Peyer's patch (tissue), 4 donors: Measurements from ENCODE around the gene NUDT9. TPM values are rescaled to one million over a fixed set of nuclear protein-coding genes. Genes with fewer than 3 reads are reported as not detected.
"Not testable (repeated sequence)": the region's sequence is repeated elsewhere in the genome, so short reads cannot be mapped to it uniquely, and the experiment has no call there.

Experiments used
- DNase-seq, 3 donors: peaks; one replicate each; pipeline ENCODE4 v3.0.0-alpha.2; 2017 to 2019
- H3K27ac ChIP-seq, 4 donors: fragments of 200-600 bp; sonication (generic); one replicate each; pipeline ENCODE4 v1.5.1; 2016 to 2019
- H3K27me3 ChIP-seq, 2 donors: fragments of 200-600 bp; sonication (generic); one replicate each; pipeline ENCODE4 v1.5.1; 2019
- H3K36me3 ChIP-seq, 3 donors: fragments of 200-600 bp; sonication (generic); one replicate each; pipeline ENCODE4 v1.5.1; 2016 to 2019
- H3K4me1 ChIP-seq, 4 donors: fragments of 200-600 bp; sonication (generic); one replicate each; pipeline ENCODE4 v1.5.1; 2016 to 2019
- H3K4me3 ChIP-seq, 4 donors: fragments of 200-600 bp; sonication (generic); 1 replicate in 3 of 4; 2 replicates in 1 of 4; pipeline ENCODE4 v1.5.1; 2016 to 2019; ENCODE audit warnings: mild to moderate bottlenecking in 1 of 4
- H3K9me3 ChIP-seq, 4 donors: fragments of 200-600 bp; sonication (generic); one replicate each; pipeline ENCODE4 v1.5.1; 2016 to 2019; ENCODE audit warnings: mild to moderate bottlenecking in 1 of 4
- CTCF ChIP-seq, 6 experiments: fragments of 450-650 bp in 4 of 6; fragments of 200-600 bp in 2 of 6; sonication (generic) in 1 of 6; IDR thresholded peaks; one replicate each; pipeline ENCODE4 v1.5.1; 2017 to 2019; ENCODE audit warnings: antibody characterized with exemption in 6 of 6, mild to moderate bottlenecking in 3 of 6, moderate library complexity in 1 of 6
- POLR2A ChIP-seq, 2 donors: fragments of 450-650 bp; IDR thresholded peaks; one replicate each; pipeline ENCODE4 v1.5.1; 2017; ENCODE audit warnings: antibody characterized with exemption in 2 of 2, mild to moderate bottlenecking in 2 of 2, moderate library complexity in 2 of 2
- total RNA-seq, 4 donors: library from RNA; depleted of rRNA; stranded (reverse); fragments of >200 nt; gene quantifications; one replicate each; pipeline ENCODE4 v1.1.0, GENCODE V29; 2016

The NUDT9 gene
- total RNA-seq, 4 donors from 2014 or later = 11.6 to 47.1 (median 37.8) TPM

GRCh38 chr4:87423317-87424098 lies 1.1 kb downstream of the NUDT9 start:
- Histone ChIP-seq H3K36me3 (no peaks in the 10 kb centered on the region), H3K27me3 (no peaks in the 10 kb centered on the region), H3K4me3 (peak overlapping the region; percentile 55 to 71 (median 70)), H3K9me3 (no peaks in the 10 kb centered on the region), H3K4me1 (peaks cover 0 to 49% (median 13%) of the 10 kb centered on the region in 4 donors), H3K27ac (peak overlapping the region in 3 of 4 donors; percentile 82 to 93 (median 90))
- DNase-seq = no peak
- TF ChIP-seq CTCF (IDR thresholded peaks at IDR 0.05) (peak in 1 of 6 experiments; percentile 18), POLR2A (IDR thresholded peaks at IDR 0.05) (no peak)

GRCh38 chr4:87424099-87424543 lies 1.7 kb downstream of the NUDT9 start:
- H3K9me3 ChIP-seq, DNase-seq, H3K36me3 ChIP-seq, H3K27me3 ChIP-seq: not testable (repeated sequence)
- peak overlapping the region in 2 of 4 donors; percentile 55 to 70 for H3K4me3 ChIP-seq
- H3K27ac ChIP-seq = peak overlapping the region in 1 of 4 donors; percentile 35
- peaks cover 0 to 49% (median 13%) of the 10 kb centered on the region in 4 donors for H3K4me1 ChIP-seq

DNA sequence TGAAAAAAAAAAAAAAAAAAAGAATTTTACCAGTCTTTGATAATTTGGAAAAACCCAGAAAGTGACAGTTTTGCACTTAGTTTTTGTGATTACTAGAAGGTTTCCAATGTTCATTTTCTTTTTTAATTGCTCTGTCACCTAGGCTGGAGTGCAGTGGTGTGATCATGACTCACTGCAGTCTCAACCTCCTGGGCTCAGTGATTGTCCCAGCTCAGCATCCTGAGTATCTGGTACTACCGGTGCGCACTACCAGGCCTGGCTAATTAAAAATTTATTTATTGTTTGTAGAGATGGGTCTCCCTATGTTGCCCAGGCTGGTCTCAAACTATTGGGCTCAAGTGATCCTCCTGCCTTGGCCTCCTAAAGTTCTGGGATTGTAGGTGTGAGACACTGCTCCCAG lies 3.3 kb downstream of the NUDT9 start:
- Histone ChIP-seq H3K27me3 (no peaks in the 10 kb centered on the region), H3K27ac (no peak overlapping the region), H3K9me3 (no peaks in the 10 kb centered on the region), H3K4me3 (no peak overlapping the region), H3K4me1 (peaks cover 0 to 39% (median 13%) of the 10 kb centered on the region in 4 donors), H3K36me3 (no peaks in the 10 kb centered on the region)
- DNase-seq = no peak
- no peak for TF ChIP-seq POLR2A (IDR thresholded peaks at IDR 0.05)

DNA sequence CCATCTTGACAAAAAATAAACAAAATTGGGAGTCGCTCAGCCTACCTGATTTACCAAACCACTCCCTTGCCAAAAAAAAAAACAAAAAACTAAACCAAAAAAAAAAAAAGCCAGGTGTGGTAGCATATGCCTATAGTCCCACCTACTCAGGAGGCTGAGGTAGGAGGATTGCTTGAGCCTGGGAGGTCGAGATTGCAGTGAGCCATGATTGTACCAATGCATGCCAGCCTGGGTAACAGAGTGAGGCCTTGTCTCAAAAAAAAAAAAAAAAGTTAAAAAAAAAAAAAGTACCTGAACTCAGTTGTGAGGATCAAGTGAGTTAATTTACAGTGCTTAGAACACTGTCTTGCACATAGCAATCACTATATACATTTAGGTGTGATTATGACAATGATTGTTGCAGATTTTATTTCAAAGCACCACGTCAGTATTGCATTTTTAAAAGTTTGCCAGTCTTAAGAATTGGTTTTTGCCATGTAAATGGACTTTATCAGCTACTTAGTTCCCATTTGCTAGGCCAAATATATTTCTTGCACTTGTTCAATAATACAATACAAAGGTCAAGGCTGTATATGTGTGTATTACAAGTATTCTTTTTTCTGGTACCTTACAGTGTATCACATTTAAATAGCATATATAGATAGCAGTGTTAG lies 4.6 kb downstream of the NUDT9 start:
- TF ChIP-seq POLR2A (IDR thresholded peaks at IDR 0.05) (no peak), CTCF (IDR thresholded peaks at IDR 0.05) (no peak)
- no peaks in the 10 kb centered on the region for H3K27me3 ChIP-seq
- DNase-seq = no peak
- H3K4me1 ChIP-seq = peaks cover 0 to 29% (median 6%) of the 10 kb centered on the region in 4 donors
- no peak overlapping the region for H3K27ac ChIP-seq
- no peak overlapping the region for H3K4me3 ChIP-seq
- no peaks in the 10 kb centered on the region for H3K9me3 ChIP-seq
- no peaks in the 10 kb centered on the region for H3K36me3 ChIP-seq

DNA sequence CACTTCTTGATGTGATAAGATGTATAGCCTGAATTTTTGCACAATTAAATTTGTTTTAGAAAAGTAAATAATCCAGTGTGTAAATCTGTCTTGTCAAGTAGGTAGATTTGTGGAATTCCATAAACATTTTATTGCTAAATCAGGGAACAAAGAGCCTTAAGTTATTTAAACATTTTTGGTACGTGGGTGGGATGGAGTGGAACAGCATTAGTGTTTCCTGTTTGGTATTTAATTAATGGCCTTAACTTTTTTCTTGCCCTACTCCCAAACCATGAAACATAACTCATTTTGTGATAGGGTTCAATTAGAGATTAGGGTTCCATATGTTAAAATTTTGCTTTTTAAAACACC lies 5.1 kb downstream of the NUDT9 start:
- Histone ChIP-seq H3K27me3 (no peaks in the 10 kb centered on the region), H3K36me3 (no peaks in the 10 kb centered on the region), H3K4me1 (peaks cover 0 to 29% (median 5%) of the 10 kb centered on the region in 4 donors), H3K27ac (no peak overlapping the region), H3K9me3 (no peaks in the 10 kb centered on the region), H3K4me3 (no peak overlapping the region)
- DNase-seq = no peak
- no peak for TF ChIP-seq CTCF (IDR thresholded peaks at IDR 0.05)
- TF ChIP-seq POLR2A (IDR thresholded peaks at IDR 0.05) = no peak

DNA sequence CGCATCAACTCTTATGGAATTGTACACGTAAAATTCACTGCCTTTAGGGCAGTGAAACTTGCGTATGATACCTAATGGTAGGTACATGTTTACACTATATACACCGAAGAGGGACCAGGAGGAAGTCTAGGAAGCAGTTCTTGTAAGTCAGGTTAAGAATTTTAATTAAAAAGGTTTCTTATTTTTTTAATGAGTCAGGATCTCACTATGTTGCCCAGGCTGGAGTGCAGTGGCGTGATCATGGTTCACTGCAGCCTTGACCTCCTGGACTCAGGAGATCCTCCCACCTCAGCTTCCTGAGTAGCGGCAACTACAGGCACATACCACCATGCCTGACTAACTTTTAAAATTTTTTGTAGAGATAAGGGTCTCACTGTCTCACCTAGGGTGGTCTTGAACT lies 6.6 kb downstream of the NUDT9 start:
- TF ChIP-seq POLR2A (IDR thresholded peaks at IDR 0.05) = no peak
- TF ChIP-seq CTCF (IDR thresholded peaks at IDR 0.05) = no peak
- Histone ChIP-seq H3K4me3 (no peak overlapping the region), H3K9me3 (no peaks in the 10 kb centered on the region), H3K4me1 (peaks cover 0 to 22% (median under 1%) of the 10 kb centered on the region in 4 donors), H3K36me3 (no peaks in the 10 kb centered on the region), H3K27ac (no peak overlapping the region), H3K27me3 (no peaks in the 10 kb centered on the region)
- DNase-seq = no peak
